ENCODE data around the gene A3GALT2.

A3GALT2 gene

DNA sequence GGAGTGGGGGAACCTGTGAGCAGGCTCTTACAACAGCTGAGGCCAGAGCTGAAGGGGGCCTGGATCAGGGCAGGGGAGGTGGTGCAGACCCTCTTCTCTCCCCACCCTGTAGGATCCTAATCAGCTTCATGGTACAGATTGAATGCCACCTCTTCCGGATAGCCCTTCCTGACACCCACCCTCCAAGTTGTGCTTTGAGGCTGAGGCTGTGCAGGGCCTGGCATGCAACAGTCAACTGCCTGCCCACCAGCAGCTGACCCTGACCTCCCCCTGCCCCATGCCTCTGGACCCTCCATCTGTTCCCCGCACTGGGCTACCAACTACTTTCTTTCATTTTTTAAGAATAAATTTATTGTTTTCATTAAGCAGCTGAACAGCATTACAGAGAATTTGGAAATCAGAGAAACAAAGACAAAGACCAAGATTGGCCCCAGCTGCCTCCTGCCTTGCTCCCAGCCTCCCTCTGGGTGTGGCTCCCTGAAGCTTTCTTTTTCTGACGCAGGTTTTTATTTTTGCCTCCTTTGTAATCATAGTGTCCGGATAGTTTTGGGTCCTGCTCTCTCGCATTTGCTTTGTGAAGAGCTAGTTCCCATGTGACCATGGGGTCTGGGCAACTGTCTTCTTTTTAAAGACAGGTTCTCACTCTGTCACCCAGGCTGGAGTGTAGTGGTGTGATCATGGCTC, 51.8 kb downstream of the A3GALT2 start:
- no peak for DNase-seq

DNA sequence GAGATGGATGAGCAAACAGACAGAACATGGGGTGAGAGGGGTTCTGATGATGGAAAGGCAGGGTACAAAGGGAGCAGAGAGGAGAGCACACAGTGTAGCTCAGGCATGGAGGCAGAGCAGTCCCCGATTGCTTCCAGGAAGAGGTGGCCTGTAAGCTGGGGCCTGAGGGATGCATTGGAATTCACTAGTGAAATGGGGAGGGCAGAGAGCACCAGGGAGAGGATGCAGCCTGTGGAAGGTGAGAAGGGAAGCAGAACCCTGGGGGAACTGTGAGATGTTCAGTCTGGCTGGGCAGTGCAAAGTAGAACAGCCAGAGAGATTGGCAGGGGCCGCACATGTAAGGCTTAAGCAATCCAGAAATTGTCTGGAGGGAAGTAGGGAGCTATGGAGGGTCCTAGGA, 52.4 kb downstream of the A3GALT2 start:
- no peak for DNase-seq

DNA sequence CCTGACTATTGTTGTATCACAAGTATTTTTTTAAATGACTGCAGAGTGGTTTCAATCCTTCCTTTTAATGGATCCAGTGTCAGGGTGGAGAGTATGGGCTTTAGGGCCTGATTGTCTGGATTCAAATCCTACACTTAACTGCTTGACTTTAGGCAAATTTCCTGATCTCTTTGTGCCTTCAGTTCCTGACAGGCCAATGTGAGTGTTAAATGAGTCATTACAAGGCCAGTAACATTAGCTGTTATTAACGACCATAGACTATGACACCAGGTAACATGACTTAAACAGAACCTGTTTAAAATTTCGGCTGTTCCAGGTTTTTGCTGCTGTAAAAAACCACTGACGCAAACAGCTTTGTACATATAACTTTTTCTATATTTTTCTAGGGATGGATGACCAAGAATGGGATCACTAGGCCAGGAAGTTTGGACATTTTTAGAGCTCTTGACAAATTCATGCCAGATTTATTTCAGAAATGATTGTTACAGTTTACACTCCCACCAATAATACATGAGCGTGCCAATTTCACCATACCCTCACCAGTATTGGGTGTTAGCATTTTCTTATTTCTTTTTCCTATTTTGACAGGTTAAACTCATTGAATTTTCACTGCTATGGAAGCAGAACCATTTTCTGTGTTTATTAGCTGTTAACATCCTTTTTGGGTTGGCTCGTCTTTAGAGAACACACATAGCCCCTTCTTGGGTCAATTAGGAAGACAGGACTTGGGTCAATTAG, 53.3 kb downstream of the A3GALT2 start:
- DNase-seq = no peak

DNA sequence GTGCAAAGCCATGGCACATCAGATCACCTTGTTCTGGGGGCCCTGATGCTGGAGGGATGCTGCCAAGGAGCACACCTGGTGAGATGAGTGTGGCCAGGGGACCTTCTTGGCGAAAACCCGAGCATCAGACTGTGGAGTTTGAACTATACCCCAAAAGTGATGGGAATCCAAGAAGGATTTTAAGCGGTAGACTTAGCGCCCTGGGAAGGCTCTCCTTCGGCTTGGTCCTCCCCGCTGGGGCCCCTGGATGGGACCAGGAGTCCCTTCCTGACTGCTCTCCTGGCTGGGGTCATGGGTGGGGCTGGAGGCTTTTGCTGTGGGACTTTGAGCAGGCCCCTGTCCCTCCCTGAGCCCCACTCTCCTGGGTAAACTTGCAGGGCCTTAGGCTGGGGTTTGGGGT, 54.1 kb downstream of the A3GALT2 start:
- DNase-seq = no peak

DNA sequence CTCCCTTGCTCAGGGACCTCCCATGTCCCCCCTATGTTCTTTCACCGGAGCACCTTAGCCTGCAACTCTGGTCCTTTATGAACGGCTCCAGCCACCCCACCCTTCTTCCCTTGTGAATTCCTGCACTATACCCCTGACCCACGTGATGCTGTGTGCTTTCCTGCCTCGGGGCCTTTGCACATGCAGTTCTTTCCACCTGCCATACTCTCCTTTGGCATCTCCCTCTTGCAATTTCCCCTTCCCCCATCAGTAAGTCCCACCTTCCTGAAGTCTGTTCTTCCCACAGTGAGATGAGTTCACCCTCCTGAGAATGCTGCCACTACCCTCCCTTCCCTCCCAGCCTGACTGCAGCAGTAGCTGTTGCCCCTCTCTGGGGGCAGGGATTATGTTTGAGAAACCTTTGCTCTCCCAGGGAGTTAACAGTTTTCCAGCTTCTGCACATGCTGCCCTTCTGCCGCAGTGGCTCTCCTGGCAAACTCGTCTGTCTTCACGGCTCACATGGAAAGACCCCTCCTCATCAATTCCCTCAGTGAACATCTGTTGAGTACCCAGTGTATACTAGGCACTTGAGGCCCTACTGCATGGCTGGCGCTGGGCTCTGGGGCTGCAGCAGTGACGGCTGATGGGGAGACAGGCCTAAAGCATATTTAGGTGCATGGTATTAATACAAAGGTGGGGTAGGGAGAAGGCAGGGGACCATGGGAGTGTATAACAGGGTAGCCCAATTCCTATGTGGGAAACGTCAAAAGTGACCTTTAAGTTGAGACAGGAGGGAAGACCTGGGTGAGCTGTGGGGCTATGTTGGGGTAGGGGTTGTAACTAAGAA, 54.9 kb downstream of the A3GALT2 start:
- no peak for DNase-seq

DNA sequence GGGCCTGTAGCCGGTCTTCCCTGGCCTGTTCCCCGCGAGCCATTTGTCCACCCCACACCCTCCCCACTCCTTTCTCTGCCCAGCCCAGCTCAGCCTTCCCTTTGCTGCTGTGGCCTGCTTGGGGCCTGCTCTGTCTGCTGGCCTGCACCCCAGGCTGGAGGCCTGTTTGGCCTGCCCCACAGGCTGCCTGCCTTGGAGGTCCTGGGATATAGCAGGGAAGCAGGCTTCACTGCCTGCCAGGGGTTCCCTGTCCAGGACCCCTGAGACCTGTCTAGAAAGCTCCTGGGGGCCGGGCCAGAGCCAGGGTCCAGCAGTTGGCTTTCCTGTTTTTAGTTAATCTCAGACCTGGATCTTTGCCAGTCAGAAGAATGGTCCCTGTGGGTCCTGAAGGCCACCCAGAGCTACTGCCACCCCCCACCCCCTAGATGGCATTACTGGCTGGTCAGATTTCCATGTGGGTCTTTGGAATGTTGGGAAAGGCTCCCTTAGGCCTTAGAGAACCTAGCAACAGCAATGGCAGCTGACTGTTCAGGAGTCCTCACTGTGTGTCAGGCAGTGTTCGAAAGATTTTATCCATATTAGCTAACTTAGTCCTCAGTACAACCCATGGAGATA, 56.9 kb downstream of the A3GALT2 start:
- DNase-seq = no peak

DNA sequence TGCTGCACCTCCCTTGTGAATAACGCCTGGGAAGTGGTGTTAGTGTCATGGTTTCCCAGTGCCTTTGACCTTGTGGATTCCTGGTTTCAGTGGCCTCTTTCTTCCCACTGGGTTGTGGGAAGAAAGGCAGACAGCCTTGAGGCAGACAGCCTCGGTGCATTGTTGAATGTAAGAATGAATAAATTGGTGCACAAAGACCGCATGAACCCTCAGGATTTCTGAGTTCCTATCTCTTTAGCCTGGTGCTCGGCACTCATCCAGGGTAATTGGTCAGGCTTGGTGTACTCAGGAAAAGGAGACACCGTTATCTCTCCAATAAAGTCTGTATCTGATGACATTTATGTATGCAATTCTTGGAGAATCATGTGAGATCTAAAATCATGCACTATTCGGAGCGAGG, 59.6 kb downstream of the A3GALT2 start:
- no peak for DNase-seq

DNA sequence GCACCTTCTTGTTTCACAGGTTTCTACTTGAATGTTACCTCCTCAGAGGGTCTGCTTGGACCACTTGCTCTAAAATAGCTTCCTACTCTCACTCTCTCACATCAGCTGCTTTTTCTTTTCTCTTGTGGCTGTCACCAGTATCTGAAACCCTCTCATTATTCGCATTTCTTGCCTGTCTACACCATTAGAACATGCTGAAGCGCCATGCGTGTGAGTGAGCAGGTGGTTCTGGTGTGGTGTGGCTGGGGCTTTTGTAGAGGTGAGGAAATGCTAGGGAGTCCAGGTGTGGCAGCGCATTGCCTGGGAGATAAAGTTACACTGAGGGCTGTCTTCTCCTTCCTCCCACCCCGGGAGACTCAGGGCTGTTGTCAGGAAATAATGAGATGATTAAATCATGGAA, 60.5 kb downstream of the A3GALT2 start:
- no peak for DNase-seq

DNA sequence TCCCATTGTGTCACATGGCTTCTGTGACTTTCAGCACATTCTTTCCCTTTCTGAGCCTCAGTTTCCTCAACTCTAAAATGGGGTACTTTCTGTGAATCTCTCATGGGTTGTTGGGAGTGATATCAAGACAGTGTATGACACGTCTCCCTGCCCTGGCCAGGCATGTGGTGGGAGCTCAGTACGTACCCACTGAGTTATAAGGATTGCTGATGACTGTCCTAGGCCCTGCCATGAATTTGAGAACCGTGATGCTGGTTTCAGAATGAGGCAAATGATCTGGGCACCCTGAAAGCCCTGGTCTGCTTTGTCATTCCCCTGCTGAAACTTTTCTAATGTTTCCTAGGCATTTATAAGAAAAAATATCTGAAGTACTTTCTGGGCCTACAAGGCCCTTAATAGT, 61.0 kb downstream of the A3GALT2 start:
- DNase-seq = no peak

DNA sequence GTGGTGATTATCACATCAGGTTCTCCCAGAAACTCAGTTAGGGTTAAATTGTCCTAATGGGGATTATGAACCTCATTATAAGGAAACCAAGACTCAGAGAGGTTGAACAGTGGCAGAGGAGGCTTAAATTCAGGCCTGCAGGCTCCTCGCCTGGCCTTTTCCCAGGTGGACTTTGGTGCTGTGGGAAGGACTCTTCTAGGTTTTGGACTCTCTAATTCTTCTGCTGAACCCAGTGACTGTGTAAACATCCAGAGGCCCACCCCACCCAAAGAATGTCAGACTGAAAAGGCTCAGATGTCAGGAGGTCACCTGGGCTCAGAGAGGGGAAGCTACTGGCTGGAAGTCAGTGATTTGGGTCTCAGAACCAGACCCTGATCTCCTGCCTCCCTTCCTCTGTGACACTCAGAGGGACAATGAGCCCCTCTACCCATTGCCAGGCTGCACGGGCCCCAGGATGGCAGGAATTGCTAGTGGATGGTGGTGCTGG, 62.1 kb downstream of the A3GALT2 start:
- no peak for DNase-seq

DNA sequence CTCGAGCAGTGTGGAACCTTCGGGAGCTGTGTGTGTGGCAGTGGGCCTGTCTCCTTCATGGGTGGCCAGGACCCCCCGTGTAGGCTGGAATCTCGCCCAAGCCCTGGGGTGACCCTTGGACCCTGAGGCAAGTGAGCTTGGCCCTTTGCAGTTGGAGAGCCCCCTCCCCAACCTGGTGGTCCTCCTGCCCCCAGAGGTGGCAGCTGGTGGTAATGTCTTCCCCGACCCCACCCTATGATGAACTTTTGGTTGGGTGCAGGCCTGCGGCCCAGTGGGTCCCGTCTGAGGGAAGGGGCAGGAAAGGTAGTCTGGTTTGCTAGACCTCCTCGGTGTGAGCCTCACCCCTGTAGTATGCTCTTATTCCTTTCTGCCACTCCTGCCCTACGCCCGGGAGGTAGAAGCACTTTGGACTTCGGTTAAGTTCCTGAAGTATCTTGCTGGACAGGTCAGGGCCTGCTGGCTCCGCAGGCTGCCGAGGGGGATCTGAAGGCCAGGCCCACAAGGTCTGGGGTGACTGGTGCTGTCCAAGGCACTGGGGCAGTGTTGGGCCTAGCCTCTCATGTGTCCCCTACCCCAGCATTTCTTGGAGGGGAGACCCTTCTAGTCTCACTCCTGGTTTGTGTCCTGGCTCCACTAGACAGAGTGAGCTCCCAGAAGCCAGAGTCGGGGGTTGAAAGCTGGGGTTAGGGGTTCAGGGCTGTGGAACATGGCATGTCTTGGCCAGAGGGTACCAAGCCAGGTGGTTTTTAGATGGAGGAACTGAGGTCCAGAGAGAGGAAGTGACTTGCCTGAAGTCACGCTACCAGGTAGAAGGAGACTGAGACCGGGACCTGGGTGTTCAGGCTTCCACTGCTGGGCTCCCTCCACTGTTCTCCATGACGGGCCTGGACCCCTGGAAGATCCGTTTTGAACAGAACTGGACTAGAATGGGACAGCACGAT, 62.9 kb downstream of the A3GALT2 start:
- DNase-seq = no peak

DNA sequence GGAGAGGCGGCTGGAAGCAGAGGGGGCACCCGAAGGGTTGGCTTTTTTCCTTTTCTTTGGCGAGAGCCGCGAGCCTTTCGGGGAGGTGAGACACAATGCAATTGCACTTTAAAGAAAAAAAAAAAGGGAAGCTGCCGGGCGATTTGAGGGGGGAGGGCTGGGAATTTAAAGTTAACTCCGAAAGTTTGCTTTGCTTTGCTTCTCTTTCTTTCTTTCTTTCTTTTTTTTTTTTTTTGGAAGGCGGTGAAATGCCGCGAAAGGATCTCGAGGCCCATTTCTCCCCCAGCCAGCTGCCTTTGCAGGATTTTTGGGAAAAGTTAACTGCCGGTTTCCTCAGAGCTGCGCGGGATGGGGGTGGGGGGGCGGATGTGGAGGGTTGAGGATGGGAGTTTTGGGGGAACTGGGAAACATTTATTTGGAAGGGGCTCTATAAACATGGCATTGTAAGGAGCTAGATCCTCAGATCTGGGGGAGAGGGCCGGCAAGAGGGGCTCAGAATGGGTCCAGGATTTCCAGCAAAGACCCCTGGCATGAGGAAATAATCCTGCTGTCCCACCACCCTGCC, 63.6 kb downstream of the A3GALT2 start:
- no peak for DNase-seq
